ENCODE results near the gene ACSS1. TPM values are rescaled to one million over a fixed set of nuclear protein-coding genes. Genes with fewer than 3 reads are reported as not detected.
A peak's percentile ranks its signal among the peaks of the same experiment; 100 is the strongest.

Gene ACSS1
- total and polyA plus RNA-seq, 2 experiments from 2014 or later = not detected

DNA sequence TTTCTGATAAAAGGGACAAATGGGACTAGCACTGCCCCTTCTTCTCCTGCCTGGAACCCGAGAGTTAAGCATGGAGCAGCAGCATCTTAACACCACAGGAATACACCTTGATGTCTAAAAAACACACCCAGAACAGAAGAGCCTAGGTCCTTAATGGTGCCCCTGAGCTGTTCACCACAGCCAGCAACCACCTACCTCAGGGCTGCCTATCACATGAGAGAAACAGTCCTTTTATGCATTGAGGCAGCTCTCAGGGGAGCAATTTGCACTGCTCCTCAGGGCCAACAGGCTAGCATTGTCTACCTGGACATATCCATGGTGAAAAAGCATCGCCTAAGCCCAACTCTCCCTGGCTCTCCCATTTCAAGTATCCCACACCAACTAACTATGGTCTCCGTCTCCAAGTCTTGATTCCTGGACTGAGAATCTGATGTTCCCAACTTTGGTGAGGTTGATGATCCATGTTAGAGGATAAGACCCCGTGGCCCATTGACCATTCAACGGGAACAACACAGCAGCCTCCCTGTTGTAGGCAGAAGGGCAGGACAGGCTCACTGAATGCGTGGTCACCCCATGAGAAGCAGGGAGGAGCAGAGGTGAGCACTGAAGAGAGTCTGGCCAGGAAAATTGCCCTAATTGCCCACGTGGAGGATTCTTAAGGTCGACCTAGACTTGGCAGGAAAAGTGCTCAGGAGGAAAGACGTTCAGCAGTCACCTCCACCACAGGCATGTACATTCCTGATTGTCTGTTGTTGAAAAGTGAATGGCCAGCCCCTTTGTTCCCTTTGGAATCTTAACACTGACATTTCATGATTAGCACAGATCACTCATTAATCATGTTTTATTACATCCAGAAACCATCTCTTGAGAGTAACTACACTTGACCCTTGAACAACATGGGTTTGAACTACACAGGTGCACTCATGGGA lies 61.2 kb downstream of the ACSS1 start:
- Histone ChIP-seq H3K36me3 (no peaks in the 10 kb centered on the region), H3K9me3 (ENCODE audit: low read depth) (no peaks in the 10 kb centered on the region), H3K27me3 (peaks cover 42% of the 10 kb centered on the region), H3K4me3 (no peak overlapping the region), H3K27ac (no peak overlapping the region), H3K4me1 (ENCODE audit: low read depth) (peaks cover 5% of the 10 kb centered on the region)
- TF ChIP-seq, protein P1, sequence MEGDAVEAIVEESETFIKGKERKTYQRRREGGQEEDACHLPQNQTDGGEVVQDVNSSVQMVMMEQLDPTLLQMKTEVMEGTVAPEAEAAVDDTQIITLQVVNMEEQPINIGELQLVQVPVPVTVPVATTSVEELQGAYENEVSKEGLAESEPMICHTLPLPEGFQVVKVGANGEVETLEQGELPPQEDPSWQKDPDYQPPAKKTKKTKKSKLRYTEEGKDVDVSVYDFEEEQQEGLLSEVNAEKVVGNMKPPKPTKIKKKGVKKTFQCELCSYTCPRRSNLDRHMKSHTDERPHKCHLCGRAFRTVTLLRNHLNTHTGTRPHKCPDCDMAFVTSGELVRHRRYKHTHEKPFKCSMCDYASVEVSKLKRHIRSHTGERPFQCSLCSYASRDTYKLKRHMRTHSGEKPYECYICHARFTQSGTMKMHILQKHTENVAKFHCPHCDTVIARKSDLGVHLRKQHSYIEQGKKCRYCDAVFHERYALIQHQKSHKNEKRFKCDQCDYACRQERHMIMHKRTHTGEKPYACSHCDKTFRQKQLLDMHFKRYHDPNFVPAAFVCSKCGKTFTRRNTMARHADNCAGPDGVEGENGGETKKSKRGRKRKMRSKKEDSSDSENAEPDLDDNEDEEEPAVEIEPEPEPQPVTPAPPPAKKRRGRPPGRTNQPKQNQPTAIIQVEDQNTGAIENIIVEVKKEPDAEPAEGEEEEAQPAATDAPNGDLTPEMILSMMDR (IDR thresholded peaks at IDR 0.05; ENCODE audit: low read depth, low read length) = no peak
- DNase-seq (ENCODE audit: low read depth in 1 of 2, low spot score in 1 of 2) = no peak

DNA sequence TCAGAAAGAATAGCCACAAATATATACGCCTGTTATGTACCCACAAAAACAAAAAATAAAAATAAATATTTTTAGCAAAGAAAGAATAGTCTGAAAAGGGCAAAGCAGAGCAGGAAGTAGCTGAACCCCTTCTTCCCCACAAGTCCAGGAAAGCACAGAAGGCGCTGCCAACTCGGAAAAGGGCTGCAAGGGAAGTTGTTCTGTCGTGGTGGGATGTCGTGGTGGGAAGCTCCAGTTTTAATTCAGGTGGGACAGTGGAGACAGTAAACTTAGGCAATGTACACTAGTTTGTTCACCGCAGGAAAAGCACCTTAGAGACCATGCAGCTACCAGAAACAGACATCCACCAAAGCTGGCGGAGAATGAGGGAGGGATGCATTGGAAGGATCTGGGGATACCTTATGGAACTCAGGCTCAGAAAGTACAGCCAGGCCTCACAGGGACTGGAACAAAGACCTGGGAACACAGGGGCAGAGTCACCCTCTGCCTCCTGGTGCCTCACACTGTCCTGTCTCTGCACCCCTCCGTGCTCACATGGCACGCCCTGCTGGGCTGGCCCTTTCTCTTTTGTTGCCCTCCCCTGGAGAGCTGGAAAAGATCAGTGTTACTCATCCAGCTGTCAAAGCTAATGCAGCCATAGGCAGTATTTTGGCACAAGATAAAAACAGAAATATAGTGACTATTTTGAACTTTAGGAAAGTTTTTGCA lies 62.0 kb downstream of the ACSS1 start:
- TF ChIP-seq, protein P1 (IDR thresholded peaks at IDR 0.05; ENCODE audit: low read depth, low read length) = no peak
- H3K27ac ChIP-seq = no peak overlapping the region
- H3K9me3 ChIP-seq (ENCODE audit: low read depth) = no peaks in the 10 kb centered on the region
- no peaks in the 10 kb centered on the region for H3K36me3 ChIP-seq
- H3K4me1 ChIP-seq (ENCODE audit: low read depth) = peaks cover 8% of the 10 kb centered on the region
- no peak overlapping the region for H3K4me3 ChIP-seq
- DNase-seq (ENCODE audit: low read depth in 1 of 2, low spot score in 1 of 2) = no peak
- H3K27me3 ChIP-seq = peaks cover 42% of the 10 kb centered on the region

- peaks cover 32% of the 10 kb centered on the region for H3K27me3 ChIP-seq
- H3K9me3 ChIP-seq (ENCODE audit: low read depth) = no peaks in the 10 kb centered on the region
- peaks cover 8% of the 10 kb centered on the region for H3K4me1 ChIP-seq (ENCODE audit: low read depth)
- H3K36me3 ChIP-seq = no peaks in the 10 kb centered on the region
- TF ChIP-seq, protein P1 (IDR thresholded peaks at IDR 0.05; ENCODE audit: low read depth, low read length) = peak; percentile 92
- peak; percentile 82 to 83 for DNase-seq (ENCODE audit: low read depth in 1 of 2, low spot score in 1 of 2)
- no peak overlapping the region for H3K4me3 ChIP-seq
- no peak overlapping the region for H3K27ac ChIP-seq
Observed at GRCh38 chr20:24994470-24995368, 63.2 kb downstream of the ACSS1 start.

DNA sequence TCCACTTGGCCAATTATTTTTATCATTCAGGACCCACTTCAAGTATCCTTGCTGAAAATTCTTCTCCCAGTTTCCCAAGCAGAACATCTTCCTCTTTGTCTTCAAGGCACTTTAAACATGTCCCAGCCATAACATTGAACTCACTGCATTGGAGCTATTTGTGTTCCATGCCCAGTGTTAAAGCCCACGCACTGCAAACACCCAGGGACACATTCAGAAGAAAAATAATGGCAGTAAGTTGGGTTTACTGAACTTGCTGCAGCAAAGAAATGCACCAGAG lies 63.8 kb downstream of the ACSS1 start:
- no peak overlapping the region for H3K27ac ChIP-seq
- H3K4me3 ChIP-seq = no peak overlapping the region
- no peaks in the 10 kb centered on the region for H3K36me3 ChIP-seq
- peaks cover 27% of the 10 kb centered on the region for H3K27me3 ChIP-seq
- no peaks in the 10 kb centered on the region for H3K9me3 ChIP-seq (ENCODE audit: low read depth)
- TF ChIP-seq, protein P1 (IDR thresholded peaks at IDR 0.05; ENCODE audit: low read depth, low read length) = no peak
- peaks cover 8% of the 10 kb centered on the region for H3K4me1 ChIP-seq (ENCODE audit: low read depth)
- DNase-seq (ENCODE audit: low read depth in 1 of 2, low spot score in 1 of 2) = no peak

All from cardiac muscle cell (in vitro differentiated cells and primary cell).